Calu3 (cell line): Measurements from ENCODE around the gene ADCY7. TPM values are rescaled to one million over a fixed set of nuclear protein-coding genes. Genes with fewer than 3 reads are reported as not detected.
A peak's percentile ranks its signal among the peaks of the same experiment; 100 is the strongest.

Experiments used
- BruUV-seq: library from RNA; stranded (reverse); fragments of 400-500 nt; replicated peaks from 2 replicates; lab custom pipeline; 2021; lab: Mats Ljungman, UMichigan
- CTCF ChIA-PET: fragments of 300-600 bp; sonication (Branson Sonifier 250); formaldehyde crosslinking; loops from one replicate; lab custom pipeline; 2022; ENCODE audit warnings: antibody characterized with exemption; lab: Charles Lee
- DNase-seq: peaks from one replicate; pipeline ENCODE4 v3.0.0; 2022
- H3K27ac Mint-ChIP-seq: one replicate; pipeline ENCODE4 v1.8.0; 2022; ENCODE audit warnings: mixed read lengths; ENCODE audit not compliant: unreplicated experiment
- H3K27me3 Mint-ChIP-seq: one replicate; pipeline ENCODE4 v1.8.0; 2022; ENCODE audit warnings: mixed read lengths; ENCODE audit not compliant: unreplicated experiment
- H3K36me3 Mint-ChIP-seq: one replicate; pipeline ENCODE4 v1.8.0; 2022; ENCODE audit warnings: mild to moderate bottlenecking, moderate library complexity, mixed read lengths; ENCODE audit not compliant: insufficient read depth, unreplicated experiment
- H3K4me1 Mint-ChIP-seq: one replicate; pipeline ENCODE4 v1.8.0; 2022; ENCODE audit warnings: mild to moderate bottlenecking, low read depth, mixed read lengths; ENCODE audit not compliant: unreplicated experiment
- H3K4me3 Mint-ChIP-seq: one replicate; pipeline ENCODE4 v1.8.0; 2022; ENCODE audit warnings: mild to moderate bottlenecking, low read depth, moderate library complexity, mixed read lengths; ENCODE audit not compliant: unreplicated experiment
- H3K9me3 Mint-ChIP-seq: one replicate; pipeline ENCODE4 v1.8.0; 2022; ENCODE audit warnings: low read depth, mixed read lengths; ENCODE audit not compliant: unreplicated experiment
- intact Hi-C: fragments of 100-400 bp; cut with micrococcal nuclease; formaldehyde crosslinking; loops from one replicate; pipeline ENCODE4 v1.10.0; 2022; ENCODE audit not compliant: unreplicated experiment
- total RNA-seq: library from RNA; stranded (reverse); gene quantifications from 2 replicates; pipeline ENCODE4 v1.2.3, GENCODE V29; 2022
- TF ChIP-seq, protein P1 (sequence below): fragments of 200-600 bp; IDR thresholded peaks from one replicate; pipeline ENCODE4 v1.8.0; 2022; ENCODE audit warnings: antibody characterized with exemption; ENCODE audit not compliant: unreplicated experiment

Gene ADCY7
- total RNA-seq, 1 experiment from 2014 or later, result 67.7 TPM

- CTCF ChIA-PET, result interaction anchor here (0.6 to 1.4 kb wide), 6 partner anchors 9 to 452 kb away, joined by 4 to 8 read pairs (median 6); partner anchors contain the start of gene CNEP1R1
- peaks cover 23% of the 10 kb centered on the region for H3K36me3 Mint-ChIP-seq
- no peak overlapping the region for H3K4me3 Mint-ChIP-seq
- H3K9me3 Mint-ChIP-seq, result no peaks in the 10 kb centered on the region
- H3K4me1 Mint-ChIP-seq, result peaks cover 3% of the 10 kb centered on the region
- H3K27ac Mint-ChIP-seq, result no peak overlapping the region
- no peak for DNase-seq
- TF ChIP-seq, protein P1, sequence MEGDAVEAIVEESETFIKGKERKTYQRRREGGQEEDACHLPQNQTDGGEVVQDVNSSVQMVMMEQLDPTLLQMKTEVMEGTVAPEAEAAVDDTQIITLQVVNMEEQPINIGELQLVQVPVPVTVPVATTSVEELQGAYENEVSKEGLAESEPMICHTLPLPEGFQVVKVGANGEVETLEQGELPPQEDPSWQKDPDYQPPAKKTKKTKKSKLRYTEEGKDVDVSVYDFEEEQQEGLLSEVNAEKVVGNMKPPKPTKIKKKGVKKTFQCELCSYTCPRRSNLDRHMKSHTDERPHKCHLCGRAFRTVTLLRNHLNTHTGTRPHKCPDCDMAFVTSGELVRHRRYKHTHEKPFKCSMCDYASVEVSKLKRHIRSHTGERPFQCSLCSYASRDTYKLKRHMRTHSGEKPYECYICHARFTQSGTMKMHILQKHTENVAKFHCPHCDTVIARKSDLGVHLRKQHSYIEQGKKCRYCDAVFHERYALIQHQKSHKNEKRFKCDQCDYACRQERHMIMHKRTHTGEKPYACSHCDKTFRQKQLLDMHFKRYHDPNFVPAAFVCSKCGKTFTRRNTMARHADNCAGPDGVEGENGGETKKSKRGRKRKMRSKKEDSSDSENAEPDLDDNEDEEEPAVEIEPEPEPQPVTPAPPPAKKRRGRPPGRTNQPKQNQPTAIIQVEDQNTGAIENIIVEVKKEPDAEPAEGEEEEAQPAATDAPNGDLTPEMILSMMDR, result no peak
- intact Hi-C loops, result loop anchor here (10.0 kb wide), 1 partner anchor 329 kb away; the partner anchor contains the start of gene CNEP1R1
- BruUV-seq, result no TSS peak
- no peaks in the 10 kb centered on the region for H3K27me3 Mint-ChIP-seq
These were observed 87.7 kb downstream of the ADCY7 start for GRCh38 chr16:50354082-50354481.

GRCh38 chr16:50354629-50355456 is 88.5 kb downstream of the ADCY7 start:
- Mint-ChIP-seq H3K4me1 (peaks cover 10% of the 10 kb centered on the region), H3K9me3 (no peaks in the 10 kb centered on the region), H3K27me3 (no peaks in the 10 kb centered on the region), H3K4me3 (no peak overlapping the region), H3K27ac (no peak overlapping the region), H3K36me3 (peaks cover 17% of the 10 kb centered on the region)
- intact Hi-C loops, result loop anchor here (1.0 to 10.0 kb wide), 2 partner anchors 141 to 330 kb away; partner anchors contain the start of gene CNEP1R1
- CTCF ChIA-PET, result interaction anchor here (0.5 to 1.4 kb wide), 11 partner anchors 10 to 452 kb away, joined by 3 to 8 read pairs (median 5); partner anchors contain the start of gene CNEP1R1
- TF ChIP-seq, protein P1, result peak; percentile 63
- BruUV-seq, result no TSS peak
- DNase-seq, result no peak

- H3K36me3 Mint-ChIP-seq, result peaks cover 14% of the 10 kb centered on the region
- no peaks in the 10 kb centered on the region for H3K9me3 Mint-ChIP-seq
- peaks cover 13% of the 10 kb centered on the region for H3K4me1 Mint-ChIP-seq
- no peak overlapping the region for H3K27ac Mint-ChIP-seq
- no peak for DNase-seq
- TF ChIP-seq, protein P1, result no peak
- CTCF ChIA-PET, result interaction anchor here (0.6 to 1.0 kb wide), 3 partner anchors 9 to 382 kb away, joined by 3 to 10 read pairs (median 3); partner anchors contain the start of genes BRD7 and CNEP1R1
- intact Hi-C loops, result loop anchor here (10.0 kb wide), 1 partner anchor 335 kb away; the partner anchor contains the start of gene CNEP1R1
- no peak overlapping the region for H3K4me3 Mint-ChIP-seq
- no TSS peak for BruUV-seq
- H3K27me3 Mint-ChIP-seq, result no peaks in the 10 kb centered on the region
These were observed 93.3 kb downstream of the ADCY7 start for GRCh38 chr16:50359626-50360025.

DNA sequence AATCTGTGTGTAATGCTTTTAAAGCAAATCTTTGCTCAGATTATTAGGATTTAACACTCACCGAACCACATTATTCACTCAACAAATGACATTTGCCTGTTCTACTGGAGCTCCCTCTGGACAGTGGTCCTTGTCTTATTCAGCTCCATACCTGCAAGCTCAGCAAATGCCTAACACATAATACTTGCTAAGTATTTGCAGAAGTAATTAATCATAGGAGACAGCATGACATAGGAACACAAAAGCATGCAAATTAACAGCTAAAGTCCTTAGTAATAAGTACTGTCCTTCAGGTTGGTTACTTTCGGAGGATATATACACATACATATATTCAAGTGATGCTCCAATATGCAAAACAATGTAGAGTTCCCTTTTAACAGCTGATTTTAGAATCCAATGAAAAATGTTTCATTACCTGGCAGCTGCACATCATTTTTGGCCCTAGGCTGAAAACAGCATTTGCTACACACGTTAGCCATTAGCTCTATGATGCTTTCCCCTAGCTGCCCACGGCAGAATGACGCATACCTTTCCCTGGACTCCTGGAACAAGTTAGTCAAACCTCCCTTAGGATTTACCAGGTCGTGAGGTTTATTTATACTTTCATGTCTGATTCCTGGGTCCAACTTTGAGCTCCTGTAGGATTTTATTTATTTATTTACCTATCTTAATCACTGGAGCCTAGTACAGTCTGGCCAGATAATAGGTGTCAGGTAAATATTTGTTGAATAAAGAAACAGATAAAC is 93.9 kb downstream of the ADCY7 start:
- no peak for DNase-seq
- H3K9me3 Mint-ChIP-seq, result no peaks in the 10 kb centered on the region
- CTCF ChIA-PET, result interaction anchor here (0.6 to 0.8 kb wide), 2 partner anchors 9 to 383 kb away, joined by 3 to 10 read pairs; partner anchors contain the start of gene BRD7

More for the DNA sequence above, 93.9 kb downstream of the ADCY7 start:
- intact Hi-C loops, result no loop called here
- peaks cover 12% of the 10 kb centered on the region for H3K36me3 Mint-ChIP-seq
- no peaks in the 10 kb centered on the region for H3K27me3 Mint-ChIP-seq
- TF ChIP-seq, protein P1, result no peak
- H3K27ac Mint-ChIP-seq, result no peak overlapping the region
- H3K4me1 Mint-ChIP-seq, result peaks cover 13% of the 10 kb centered on the region
- no TSS peak for BruUV-seq
- no peak overlapping the region for H3K4me3 Mint-ChIP-seq
